Uterus (tissue), 4 donors: ENCODE measurements around the gene RPL38. TPM values are rescaled to one million over a fixed set of nuclear protein-coding genes. Genes with fewer than 3 reads are reported as not detected.

Source experiments
- DNase-seq, 2 donors: peaks; one replicate each; pipeline ENCODE4 v3.0.0-alpha.2; 2019 to 2020
- H3K27ac ChIP-seq, 2 donors: fragments of 200-600 bp; sonication (generic); 1 replicate in 1 of 2; 2 replicates in 1 of 2; pipeline ENCODE4 v1.5.1; 2016 to 2018
- H3K27me3 ChIP-seq, 2 donors: fragments of 200-600 bp; sonication (generic); one replicate each; pipeline ENCODE4 v1.5.1; 2018 to 2019; ENCODE audit warnings: control low read depth in 1 of 2
- H3K36me3 ChIP-seq, 2 donors: fragments of 200-600 bp; sonication (generic); one replicate each; pipeline ENCODE4 v1.5.1; 2019; ENCODE audit warnings: control low read depth in 1 of 2
- H3K4me1 ChIP-seq, 2 donors: fragments of 200-600 bp; sonication (generic); one replicate each; pipeline ENCODE4 v1.5.1; 2018 to 2019; ENCODE audit warnings: control low read depth in 1 of 2
- H3K4me3 ChIP-seq, 2 donors: fragments of 200-600 bp; sonication (generic); 1 replicate in 1 of 2; 2 replicates in 1 of 2; pipeline ENCODE4 v1.5.1; 2018 to 2019; ENCODE audit warnings: mild to moderate bottlenecking in 1 of 2
- H3K9me3 ChIP-seq, 2 donors: fragments of 200-600 bp; sonication (generic); one replicate each; pipeline ENCODE4 v1.5.1; 2019; ENCODE audit warnings: control low read depth in 1 of 2
- CTCF ChIP-seq, 4 experiments: fragments of 200-600 bp in 2 of 4; fragments of 450-650 bp in 2 of 4; sonication (generic) in 2 of 4; IDR thresholded peaks; one replicate each; pipeline ENCODE4 v1.5.1; 2016 to 2019; ENCODE audit warnings: antibody characterized with exemption in 4 of 4, mild to moderate bottlenecking in 2 of 4, moderate library complexity in 1 of 4
- POLR2A ChIP-seq, 2 donors: fragments of 450-650 bp; IDR thresholded peaks; one replicate each; pipeline ENCODE4 v1.6.1; 2016; ENCODE audit warnings: antibody characterized with exemption in 2 of 2, mild to moderate bottlenecking in 1 of 2, moderate library complexity in 1 of 2
- intact Hi-C: fragments of 100-400 bp; cut with DNase I; formaldehyde crosslinking; loops from one replicate; pipeline ENCODE4 v1.15.1; 2023; ENCODE audit warnings: low total_unique reads
- total RNA-seq, 4 donors: library from RNA; depleted of rRNA in 3 of 4; stranded (reverse); fragments of >200 nt in 3 of 4; gene quantifications; one replicate each; pipeline versions ENCODE4 v1.1.0 to v1.2.4, GENCODE V29; 2014 to 2023
- donor health status: DM: yes; HTN: yes; CAD: no.

RPL38 gene
- total RNA-seq, 4 donors from 2014 or later: 87.9 to 1,969 (median 610) TPM

- Histone ChIP-seq H3K36me3 (no peaks in the 10 kb centered on the region), H3K27ac (no peak overlapping the region), H3K27me3 (peaks cover 0 to 6% of the 10 kb centered on the region in 2 donors), H3K4me3 (no peak overlapping the region), H3K9me3 (no peaks in the 10 kb centered on the region), H3K4me1 (no peaks in the 10 kb centered on the region)
- intact Hi-C loops: no loop called here
- TF ChIP-seq CTCF (IDR thresholded peaks at IDR 0.05) (peak; percentile 62 to 70 (median 66)), POLR2A (IDR thresholded peaks at IDR 0.05) (no peak)
- peak; percentile 28 to 42 for DNase-seq
Observed at GRCh38 chr17:74176546-74177001, 26.9 kb upstream of the RPL38 start.

- peaks cover 0 to 6% of the 10 kb centered on the region in 2 donors for H3K27me3 ChIP-seq
Observed at GRCh38 chr17:74177018-74177450, 26.4 kb upstream of the RPL38 start.

DNA sequence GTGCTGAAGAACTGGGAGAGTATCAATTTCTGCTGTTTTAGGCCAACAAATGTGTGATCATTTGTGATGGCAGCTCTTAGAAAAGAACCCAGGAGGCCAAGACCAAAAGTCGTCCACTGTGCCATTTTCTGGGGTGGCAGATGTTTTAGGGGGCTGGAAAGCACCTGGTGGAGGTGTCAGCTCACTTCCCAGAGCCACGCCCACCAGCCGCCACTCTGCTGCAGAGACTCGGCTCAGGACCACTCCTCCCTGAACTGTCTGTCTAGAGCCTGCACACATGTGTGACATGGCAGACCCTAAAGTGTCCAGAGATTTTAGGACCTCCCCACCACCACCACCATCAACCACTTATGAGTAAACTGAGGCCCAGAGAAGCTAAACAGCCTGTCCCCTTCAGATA is 23.9 kb upstream of the RPL38 start:
- TF ChIP-seq POLR2A (IDR thresholded peaks at IDR 0.05) (no peak), CTCF (IDR thresholded peaks at IDR 0.05) (no peak)
- intact Hi-C loops: no loop called here
- Histone ChIP-seq H3K4me1 (no peaks in the 10 kb centered on the region), H3K9me3 (no peaks in the 10 kb centered on the region), H3K36me3 (no peaks in the 10 kb centered on the region), H3K27me3 (peaks cover 0 to 6% of the 10 kb centered on the region in 2 donors), H3K4me3 (no peak overlapping the region), H3K27ac (no peak overlapping the region)
- DNase-seq: no peak

More at GRCh38 chr17:74177018-74177450, 26.4 kb upstream of the RPL38 start:
- Histone ChIP-seq H3K36me3 (no peaks in the 10 kb centered on the region), H3K27ac (no peak overlapping the region), H3K4me3 (no peak overlapping the region), H3K9me3 (no peaks in the 10 kb centered on the region), H3K4me1 (no peaks in the 10 kb centered on the region)
- no peak for TF ChIP-seq CTCF (IDR thresholded peaks at IDR 0.05)
- TF ChIP-seq POLR2A (IDR thresholded peaks at IDR 0.05): no peak
- intact Hi-C loops: no loop called here
- no peak for DNase-seq

DNA sequence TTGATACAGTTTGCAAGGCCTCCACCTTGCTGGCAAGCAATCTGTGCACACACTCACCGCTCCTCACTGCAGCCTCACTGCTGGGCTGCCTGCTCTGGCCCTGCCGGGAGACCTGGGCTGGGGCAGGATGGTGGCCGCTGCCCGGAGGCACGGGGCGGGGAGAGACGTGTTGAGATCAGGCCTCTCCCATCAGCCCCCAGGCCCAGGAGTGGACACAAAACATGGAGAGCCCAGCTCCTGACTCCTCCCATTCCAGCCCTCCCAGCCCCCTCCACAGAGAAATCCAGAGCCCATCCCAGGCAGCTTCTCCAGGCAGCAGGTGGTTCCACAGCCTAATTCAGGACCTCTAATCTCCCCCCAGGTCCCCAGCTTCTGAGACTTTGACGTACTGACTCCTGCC is 23.1 kb upstream of the RPL38 start:
- TF ChIP-seq POLR2A (IDR thresholded peaks at IDR 0.05): no peak
- no peak for TF ChIP-seq CTCF (IDR thresholded peaks at IDR 0.05)
- Histone ChIP-seq H3K27ac (no peak overlapping the region), H3K9me3 (no peaks in the 10 kb centered on the region), H3K36me3 (no peaks in the 10 kb centered on the region), H3K4me3 (no peak overlapping the region), H3K4me1 (no peaks in the 10 kb centered on the region), H3K27me3 (peaks cover 0 to 6% of the 10 kb centered on the region in 2 donors)
- intact Hi-C loops: no loop called here
- DNase-seq: no peak

DNA sequence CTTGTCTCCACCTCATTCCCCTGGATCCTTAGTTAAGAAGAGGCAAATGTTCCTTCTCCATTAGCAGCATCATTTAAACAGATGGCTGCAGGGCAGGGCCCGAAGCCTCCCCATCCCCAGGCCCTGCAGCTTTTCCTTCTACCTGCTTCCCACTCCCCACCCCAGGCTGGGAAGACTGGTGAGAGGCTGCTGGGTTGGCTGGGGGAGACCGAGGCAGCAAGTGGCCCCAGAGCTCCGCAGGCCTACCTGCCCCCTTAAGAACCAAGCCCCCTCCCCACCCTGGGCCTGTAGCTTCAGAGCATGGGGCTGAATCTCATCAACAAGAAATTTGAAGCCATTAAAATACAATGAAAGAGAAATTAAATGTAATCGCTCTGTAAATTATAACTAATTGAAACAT is 22.1 kb upstream of the RPL38 start:
- TF ChIP-seq POLR2A (IDR thresholded peaks at IDR 0.05) (no peak), CTCF (IDR thresholded peaks at IDR 0.05) (no peak)
- no peaks in the 10 kb centered on the region for H3K9me3 ChIP-seq
- no peaks in the 10 kb centered on the region for H3K4me1 ChIP-seq
- H3K27ac ChIP-seq: no peak overlapping the region
- no peak overlapping the region for H3K4me3 ChIP-seq
- no peak for DNase-seq
- H3K27me3 ChIP-seq: peaks cover 0 to 3% of the 10 kb centered on the region in 2 donors
- intact Hi-C loops: no loop called here
- no peaks in the 10 kb centered on the region for H3K36me3 ChIP-seq
